Transverse colon (tissue), 4 donors: ENCODE measurements around the gene FMOD.
"Not testable (repeated sequence)": the region's sequence is repeated elsewhere in the genome, so short reads cannot be mapped to it uniquely, and the experiment has no call there.

Experiments
- CTCF ChIP-seq, 5 experiments: fragments of 200-600 bp in 3 of 5; fragments of 450-650 bp in 2 of 5; sonication (generic) in 3 of 5; IDR thresholded peaks; 1 replicate in 2 of 5; 2 replicates in 3 of 5; pipeline ENCODE4 v1.5.1; 2016 to 2017; ENCODE audit warnings: antibody characterized with exemption in 5 of 5, inconsistent platforms in 3 of 5, mild to moderate bottlenecking in 2 of 5, moderate library complexity in 1 of 5
- EP300 ChIP-seq: sonication (generic); formaldehyde crosslinking; IDR thresholded peaks from one replicate; pipeline ENCODE4 v1.6.1; 2017; ENCODE audit warnings: antibody characterized with exemption, low read depth
- POLR2A ChIP-seq: fragments of 450-650 bp; IDR thresholded peaks from one replicate; pipeline ENCODE4 v1.6.1; 2016; ENCODE audit warnings: antibody characterized with exemption, mild to moderate bottlenecking, moderate library complexity
- POLR2AphosphoS5 ChIP-seq, 3 donors: sonication (generic); formaldehyde crosslinking; IDR thresholded peaks; one replicate each; pipeline ENCODE4 v1.6.1; 2016; ENCODE audit warnings: antibody characterized with exemption in 3 of 3

DNA sequence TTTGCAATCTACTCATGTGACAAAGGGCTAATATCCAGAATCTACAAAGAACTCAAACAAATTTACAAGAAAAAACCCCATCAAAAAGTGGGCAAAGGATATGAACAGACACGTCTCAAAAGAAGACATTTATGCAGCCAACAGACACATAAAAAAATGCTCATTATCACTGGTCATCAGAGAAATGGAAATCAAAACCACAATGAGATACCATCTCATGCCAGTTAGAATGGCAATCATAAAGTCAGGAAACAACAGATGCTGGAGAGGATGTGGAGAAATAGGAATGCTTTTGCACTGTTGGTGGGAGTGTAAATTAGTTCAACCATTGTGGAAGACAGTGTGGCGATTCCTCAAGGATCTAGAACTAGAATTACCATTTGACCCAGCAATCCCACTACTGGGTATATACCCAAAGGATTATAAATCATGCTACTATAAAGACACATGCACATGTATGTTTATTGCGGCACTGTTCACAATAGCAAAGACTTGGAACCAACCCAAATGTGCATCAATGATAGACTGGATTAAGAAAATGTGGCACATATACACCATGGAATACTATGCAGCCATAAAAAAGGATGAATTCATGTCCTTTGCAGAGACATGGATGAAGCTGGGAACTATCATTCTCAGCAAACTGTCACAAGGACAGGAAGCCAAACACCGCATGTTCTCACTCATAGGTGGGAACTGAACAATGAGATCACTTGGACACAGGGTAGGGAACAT is 36.7 kb downstream of the FMOD start:
- TF ChIP-seq CTCF (IDR thresholded peaks at IDR 0.05); POLR2A; EP300: not testable (repeated sequence)
- TF ChIP-seq POLR2AphosphoS5 (IDR thresholded peaks at IDR 0.05) = peak in 1 of 3 donors; percentile 39
